Natural killer cell (primary cell): ENCODE measurements around the gene MAPK8IP2. TPM values are rescaled to one million over a fixed set of nuclear protein-coding genes. Genes with fewer than 3 reads are reported as not detected.
A peak's percentile ranks its signal among the peaks of the same experiment; 100 is the strongest.

ENCODE experiments used
- ATAC-seq, 3 donors: fragments of 150-1000 bp in 2 of 3; fragments of 200-7000 bp in 1 of 3; cut with Tn5 transposase; 1 replicate in 1 of 3; 2 replicates in 2 of 3; pipeline ENCODE4 v1.10.0; 2021; ENCODE audit warnings: mild to moderate bottlenecking in 2 of 3, moderate library complexity in 2 of 3
- DNase-seq, 2 donors: peaks; one replicate each; pipeline versions ENCODE4 v3.0.0 to v3.0.0-alpha.2; 2013 to 2021; ENCODE audit warnings: mixed read lengths in 1 of 2
- H3K27ac ChIP-seq: one replicate; pipeline ENCODE4 v1.5.1; 2013; ENCODE audit warnings: mild to moderate bottlenecking, low read length
- H3K27me3 ChIP-seq: one replicate; pipeline ENCODE4 v1.6.1; 2013; ENCODE audit warnings: low read length; ENCODE audit not compliant: control insufficient read depth, insufficient read depth
- H3K36me3 ChIP-seq: one replicate; pipeline ENCODE4 v1.6.1; 2013; ENCODE audit warnings: low read length; ENCODE audit not compliant: control insufficient read depth, insufficient read depth
- H3K4me1 ChIP-seq: one replicate; pipeline ENCODE4 v1.6.1; 2013; ENCODE audit warnings: low read length; ENCODE audit not compliant: control insufficient read depth, insufficient read depth
- H3K4me3 ChIP-seq: one replicate; pipeline ENCODE4 v1.5.1; 2013; ENCODE audit warnings: low read length
- H3K9me3 ChIP-seq: one replicate; pipeline ENCODE4 v1.6.1; 2013; ENCODE audit warnings: low read length; ENCODE audit not compliant: control insufficient read depth, insufficient read depth
- H3K27ac Mint-ChIP-seq, 2 donors: one replicate each; pipeline ENCODE4 v1.8.0; 2022; ENCODE audit warnings: mild to moderate bottlenecking in 2 of 2, mixed read lengths in 2 of 2, moderate library complexity in 1 of 2
- H3K27me3 Mint-ChIP-seq, 2 donors: one replicate each; pipeline ENCODE4 v1.8.0; 2022; ENCODE audit warnings: low read depth in 2 of 2, mixed read lengths in 2 of 2
- H3K36me3 Mint-ChIP-seq: one replicate; pipeline ENCODE4 v1.8.0; 2022; ENCODE audit warnings: mixed read lengths
- H3K4me1 Mint-ChIP-seq, 2 donors: one replicate each; pipeline ENCODE4 v1.8.0; 2022; ENCODE audit warnings: mixed read lengths in 2 of 2
- H3K4me3 Mint-ChIP-seq: one replicate; pipeline ENCODE4 v1.8.0; 2022; ENCODE audit warnings: mild to moderate bottlenecking, moderate library complexity, mixed read lengths
- H3K9me3 Mint-ChIP-seq, 2 donors: one replicate each; pipeline ENCODE4 v1.8.0; 2022; ENCODE audit warnings: mixed read lengths in 2 of 2
- WGBS: methylation state at CpG from one replicate; pipeline ENCODE4 v1.1.7; 2013; ENCODE audit warnings: missing lambda C conversion rate; ENCODE audit not compliant: insufficient coverage; 5-methylcytosine and 5-hydroxymethylcytosine counted together
- intact Hi-C: fragments of 100-400 bp; cut with micrococcal nuclease; formaldehyde crosslinking; loops from one replicate; pipeline ENCODE4 v1.14.2; 2022
- total RNA-seq, 4 donors: library from RNA; stranded (reverse); fragments of 120-200 nt in 1 of 4; gene quantifications; one replicate each; pipeline versions ENCODE4 v1.2.3 to v1.2.4, GENCODE V29; 2013 to 2022
- TF ChIP-seq, protein P1 (sequence below): fragments of 200-600 bp; IDR thresholded peaks from one replicate; pipeline ENCODE4 v1.8.0; 2022; ENCODE audit warnings: antibody characterized with exemption

Gene MAPK8IP2
- total RNA-seq, 3 donors from 2014 or later (not counting 1 experiment from before 2014, with no cell fraction given): 0.14 to 0.26 (median 0.18) TPM

GRCh38 chr22:50599816-50600455 lies 657 bp upstream of the MAPK8IP2 start:
- Histone ChIP-seq H3K36me3 (no peaks in the 10 kb centered on the region), H3K27ac (no peak overlapping the region), H3K4me1 (peaks cover 8% of the 10 kb centered on the region), H3K9me3 (no peaks in the 10 kb centered on the region), H3K27me3 (peaks cover 33% of the 10 kb centered on the region), H3K4me3 (no peak overlapping the region)
- DNase-seq (peak; percentile 70 to 78), ATAC-seq (peak; percentile 88 to 100 (median 94))
- Mint-ChIP-seq H3K4me1 (peaks cover 0 to 10% of the 10 kb centered on the region in 2 donors), H3K27me3 (peaks cover 28 to 33% of the 10 kb centered on the region in 2 donors), H3K27ac (no peak overlapping the region), H3K9me3 (no peaks in the 10 kb centered on the region), H3K36me3 (peaks cover 11% of the 10 kb centered on the region), H3K4me3 (no peak overlapping the region)
- intact Hi-C loops: no loop called here
- TF ChIP-seq, protein P1, sequence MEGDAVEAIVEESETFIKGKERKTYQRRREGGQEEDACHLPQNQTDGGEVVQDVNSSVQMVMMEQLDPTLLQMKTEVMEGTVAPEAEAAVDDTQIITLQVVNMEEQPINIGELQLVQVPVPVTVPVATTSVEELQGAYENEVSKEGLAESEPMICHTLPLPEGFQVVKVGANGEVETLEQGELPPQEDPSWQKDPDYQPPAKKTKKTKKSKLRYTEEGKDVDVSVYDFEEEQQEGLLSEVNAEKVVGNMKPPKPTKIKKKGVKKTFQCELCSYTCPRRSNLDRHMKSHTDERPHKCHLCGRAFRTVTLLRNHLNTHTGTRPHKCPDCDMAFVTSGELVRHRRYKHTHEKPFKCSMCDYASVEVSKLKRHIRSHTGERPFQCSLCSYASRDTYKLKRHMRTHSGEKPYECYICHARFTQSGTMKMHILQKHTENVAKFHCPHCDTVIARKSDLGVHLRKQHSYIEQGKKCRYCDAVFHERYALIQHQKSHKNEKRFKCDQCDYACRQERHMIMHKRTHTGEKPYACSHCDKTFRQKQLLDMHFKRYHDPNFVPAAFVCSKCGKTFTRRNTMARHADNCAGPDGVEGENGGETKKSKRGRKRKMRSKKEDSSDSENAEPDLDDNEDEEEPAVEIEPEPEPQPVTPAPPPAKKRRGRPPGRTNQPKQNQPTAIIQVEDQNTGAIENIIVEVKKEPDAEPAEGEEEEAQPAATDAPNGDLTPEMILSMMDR: no peak
- 17% methylated on average over 52 of the region's 52 CpGs for WGBS

DNA sequence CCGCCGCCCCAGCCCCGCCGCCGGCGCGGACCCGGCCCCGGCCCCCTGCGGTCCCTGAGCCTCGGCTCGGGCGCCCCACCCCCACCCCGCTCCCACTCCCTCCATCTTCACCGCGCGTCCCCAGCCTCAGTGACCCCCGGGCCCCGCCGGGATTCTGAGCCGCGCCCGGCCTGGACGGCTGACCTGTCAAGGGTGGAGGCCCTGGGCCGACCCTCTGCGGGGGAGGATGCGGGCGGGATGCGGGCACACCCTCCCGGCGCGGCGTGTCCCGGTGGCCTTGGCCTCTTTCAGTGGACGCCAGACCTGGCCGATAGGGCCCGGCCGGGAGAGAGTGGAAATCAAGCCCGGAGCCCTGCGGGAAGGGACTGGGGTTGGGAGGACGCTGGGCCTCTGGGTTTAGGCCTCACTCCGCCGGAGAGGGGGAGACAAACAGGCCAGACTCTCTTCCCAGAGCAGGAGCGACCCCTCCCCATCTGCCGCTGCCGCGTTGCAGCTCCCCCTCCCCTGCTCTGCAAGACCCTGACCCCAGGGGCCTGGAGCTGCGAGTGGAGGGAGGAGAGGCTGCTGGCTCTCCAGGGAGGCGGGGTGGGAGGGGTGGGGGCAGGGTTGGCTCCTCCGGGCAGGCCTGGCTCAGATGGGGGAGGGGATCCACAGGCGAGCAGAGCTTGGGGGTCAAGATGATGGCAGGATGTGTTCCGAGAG lies 525 bp downstream of the MAPK8IP2 start:
- H3K27me3 Mint-ChIP-seq: peaks cover 28 to 36% of the 10 kb centered on the region in 2 donors

DNA sequence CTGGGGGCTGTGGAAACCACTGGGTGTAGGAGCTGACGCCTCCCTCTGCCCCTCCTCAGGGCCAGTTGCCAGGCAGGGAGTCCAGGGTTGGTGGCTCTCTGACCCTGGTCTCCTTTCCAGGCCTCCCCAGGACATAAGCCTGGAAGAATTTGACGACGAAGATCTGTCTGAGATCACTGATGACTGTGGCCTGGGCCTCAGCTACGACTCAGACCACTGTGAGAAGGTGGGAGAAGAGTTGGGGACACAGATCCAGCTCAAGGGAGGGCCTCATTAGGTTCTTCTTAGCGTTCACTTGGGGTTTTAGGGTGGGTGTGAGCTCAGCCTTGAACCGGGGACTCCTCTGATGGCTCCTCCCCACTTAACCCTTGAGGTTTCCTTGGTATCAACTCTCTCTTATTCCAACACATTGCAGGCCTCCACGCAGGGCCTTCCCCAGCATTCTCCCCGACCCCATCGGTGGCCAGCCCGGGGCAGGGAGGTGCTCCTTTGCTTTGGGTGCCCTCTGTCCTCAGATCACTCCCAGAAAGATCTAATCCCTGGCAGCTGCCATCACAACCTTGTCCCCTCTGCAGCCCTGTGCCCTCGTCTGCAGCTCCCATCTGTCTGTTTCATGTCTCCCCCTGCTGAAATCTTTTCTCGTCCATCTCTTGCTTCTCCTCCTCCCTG lies 1.2 kb downstream of the MAPK8IP2 start:
- Histone ChIP-seq H3K36me3 (no peaks in the 10 kb centered on the region), H3K27ac (no peak overlapping the region), H3K27me3 (peaks cover 42% of the 10 kb centered on the region), H3K9me3 (no peaks in the 10 kb centered on the region), H3K4me3 (no peak overlapping the region), H3K4me1 (peaks cover 8% of the 10 kb centered on the region)
- Mint-ChIP-seq H3K27ac (no peak overlapping the region), H3K4me1 (peaks cover 0 to 10% of the 10 kb centered on the region in 2 donors), H3K9me3 (no peaks in the 10 kb centered on the region), H3K27me3 (peaks cover 23 to 38% of the 10 kb centered on the region in 2 donors), H3K36me3 (peaks cover 6% of the 10 kb centered on the region), H3K4me3 (peak overlapping the region; percentile 74)
- ATAC-seq (no peak), DNase-seq (no peak)
- intact Hi-C loops: no loop called here
- WGBS: 58% methylated on average over 12 of the region's 12 CpGs
- TF ChIP-seq, protein P1: no peak

More for the DNA sequence above, 525 bp downstream of the MAPK8IP2 start:
- Histone ChIP-seq H3K9me3 (no peaks in the 10 kb centered on the region), H3K4me3 (no peak overlapping the region), H3K4me1 (peaks cover 8% of the 10 kb centered on the region), H3K36me3 (no peaks in the 10 kb centered on the region), H3K27me3 (peaks cover 42% of the 10 kb centered on the region), H3K27ac (no peak overlapping the region)
- Mint-ChIP-seq H3K4me3 (peak overlapping the region; percentile 74), H3K4me1 (peaks cover 0 to 10% of the 10 kb centered on the region in 2 donors), H3K36me3 (peaks cover 11% of the 10 kb centered on the region), H3K9me3 (no peaks in the 10 kb centered on the region), H3K27ac (no peak overlapping the region)
- DNase-seq: no peak
- 16% methylated on average over 40 of the region's 52 CpGs for WGBS
- ATAC-seq: no peak
- TF ChIP-seq, protein P1: no peak
- intact Hi-C loops: no loop called here
